ENCODE measurements around the gene JAKMIP1. TPM values are rescaled to one million over a fixed set of nuclear protein-coding genes. Genes with fewer than 3 reads are reported as not detected.

Gene JAKMIP1
- total RNA-seq, 2 experiments from 2014 or later, result 2.0 to 2.1 TPM

- Mint-ChIP-seq H3K4me3 (no peak overlapping the region), H3K27ac (no peak overlapping the region), H3K4me1 (ENCODE audit: low read depth) (no peaks in the 10 kb centered on the region), H3K27me3 (peaks cover 39% of the 10 kb centered on the region), H3K36me3 (ENCODE audit: low read depth) (no peaks in the 10 kb centered on the region), H3K9me3 (no peaks in the 10 kb centered on the region)
- Histone ChIP-seq H3K9me3 (ENCODE audit: control insufficient read depth in 1 of 2, insufficient read depth in 1 of 2, low read length in 2 of 2) (no peaks in the 10 kb centered on the region), H3K4me3 (ENCODE audit: low read length) (no peak overlapping the region), H3K36me3 (ENCODE audit: insufficient read depth, low read length) (no peaks in the 10 kb centered on the region), H3K4me1 (ENCODE audit: insufficient read depth, low read length) (no peaks in the 10 kb centered on the region), H3K27ac (ENCODE audit: low read depth in 1 of 2, low read length in 2 of 2) (no peak overlapping the region), H3K27me3 (ENCODE audit: control insufficient read depth in 1 of 2, insufficient read depth in 2 of 2, low read length in 2 of 2) (no peaks in the 10 kb centered on the region)
- POLR2A ChIA-PET, result no interaction called here
- ATAC-seq (ENCODE audit: poor library complexity) (no peak), DNase-seq (no peak)
- CTCF ChIA-PET, result no interaction called here
- TF ChIP-seq, protein P1, sequence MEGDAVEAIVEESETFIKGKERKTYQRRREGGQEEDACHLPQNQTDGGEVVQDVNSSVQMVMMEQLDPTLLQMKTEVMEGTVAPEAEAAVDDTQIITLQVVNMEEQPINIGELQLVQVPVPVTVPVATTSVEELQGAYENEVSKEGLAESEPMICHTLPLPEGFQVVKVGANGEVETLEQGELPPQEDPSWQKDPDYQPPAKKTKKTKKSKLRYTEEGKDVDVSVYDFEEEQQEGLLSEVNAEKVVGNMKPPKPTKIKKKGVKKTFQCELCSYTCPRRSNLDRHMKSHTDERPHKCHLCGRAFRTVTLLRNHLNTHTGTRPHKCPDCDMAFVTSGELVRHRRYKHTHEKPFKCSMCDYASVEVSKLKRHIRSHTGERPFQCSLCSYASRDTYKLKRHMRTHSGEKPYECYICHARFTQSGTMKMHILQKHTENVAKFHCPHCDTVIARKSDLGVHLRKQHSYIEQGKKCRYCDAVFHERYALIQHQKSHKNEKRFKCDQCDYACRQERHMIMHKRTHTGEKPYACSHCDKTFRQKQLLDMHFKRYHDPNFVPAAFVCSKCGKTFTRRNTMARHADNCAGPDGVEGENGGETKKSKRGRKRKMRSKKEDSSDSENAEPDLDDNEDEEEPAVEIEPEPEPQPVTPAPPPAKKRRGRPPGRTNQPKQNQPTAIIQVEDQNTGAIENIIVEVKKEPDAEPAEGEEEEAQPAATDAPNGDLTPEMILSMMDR (IDR thresholded peaks at IDR 0.05), result no peak
- intact Hi-C loops (cut with DNase I, micrococcal nuclease), result no loop called here
These were observed 188.1 kb downstream of the JAKMIP1 start for GRCh38 chr4:6012200-6012599.

DNA sequence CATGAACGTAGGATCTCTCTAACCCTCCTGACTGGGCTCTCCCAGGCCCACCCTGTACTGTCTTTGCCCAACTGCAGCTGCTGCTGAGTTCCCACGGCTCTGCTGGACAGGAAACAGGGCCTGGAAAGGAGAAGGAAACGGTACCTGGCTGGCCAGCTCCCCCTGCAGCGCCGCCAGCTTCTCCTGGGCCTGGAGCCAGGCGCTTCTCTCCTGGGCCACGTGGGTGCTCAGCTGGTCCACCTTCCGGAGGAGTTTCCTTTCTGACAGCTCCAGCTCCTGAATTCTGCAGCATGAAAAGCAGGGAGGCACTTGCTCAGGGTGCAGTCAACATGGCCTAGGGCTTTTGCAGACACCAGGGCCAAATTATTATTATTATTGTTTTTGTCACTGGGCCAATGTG is 188.7 kb downstream of the JAKMIP1 start:
- H3K27me3 Mint-ChIP-seq, result peaks cover 43% of the 10 kb centered on the region
- ChIA-PET POLR2A (no interaction called here), CTCF (no interaction called here)
- ATAC-seq (ENCODE audit: poor library complexity), result no peak
- Histone ChIP-seq H3K4me3 (ENCODE audit: low read length) (no peak overlapping the region), H3K27ac (ENCODE audit: low read depth in 1 of 2, low read length in 2 of 2) (no peak overlapping the region), H3K36me3 (ENCODE audit: insufficient read depth, low read length) (no peaks in the 10 kb centered on the region), H3K4me1 (ENCODE audit: insufficient read depth, low read length) (no peaks in the 10 kb centered on the region), H3K9me3 (ENCODE audit: control insufficient read depth in 1 of 2, insufficient read depth in 1 of 2, low read length in 2 of 2) (no peaks in the 10 kb centered on the region), H3K27me3 (ENCODE audit: control insufficient read depth in 1 of 2, insufficient read depth in 2 of 2, low read length in 2 of 2) (no peaks in the 10 kb centered on the region)
- H3K36me3 Mint-ChIP-seq (ENCODE audit: low read depth), result no peaks in the 10 kb centered on the region
- H3K4me3 Mint-ChIP-seq, result no peak overlapping the region
- no peak for DNase-seq
- intact Hi-C loops (cut with DNase I, micrococcal nuclease), result no loop called here
- TF ChIP-seq, protein P1 (IDR thresholded peaks at IDR 0.05), result no peak
- H3K4me1 Mint-ChIP-seq (ENCODE audit: low read depth), result no peaks in the 10 kb centered on the region
- H3K9me3 Mint-ChIP-seq, result no peaks in the 10 kb centered on the region
- H3K27ac Mint-ChIP-seq, result no peak overlapping the region

DNA sequence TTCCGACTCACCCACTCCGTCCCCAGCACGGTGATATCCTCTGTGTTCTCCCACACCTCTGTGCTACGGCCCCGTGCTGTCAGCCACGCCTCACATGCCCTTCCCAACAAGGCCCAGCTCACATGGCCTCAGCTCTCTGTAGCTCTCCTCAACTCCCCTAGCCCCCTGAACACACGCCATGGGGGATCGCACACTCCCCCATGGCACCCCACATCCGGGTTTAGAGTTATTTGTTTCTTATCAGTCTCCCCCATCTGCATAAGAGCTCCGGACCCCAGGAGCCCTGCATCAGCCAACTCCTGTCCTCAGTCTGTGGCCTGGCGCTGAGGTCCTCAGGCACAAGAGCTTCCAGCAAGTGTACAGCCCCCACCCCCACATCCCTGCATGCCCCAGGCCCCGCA is 189.1 kb downstream of the JAKMIP1 start:
- ChIA-PET POLR2A (no interaction called here), CTCF (no interaction called here)
- ATAC-seq (ENCODE audit: poor library complexity) (no peak), DNase-seq (no peak)
- H3K27me3 Mint-ChIP-seq, result peaks cover 46% of the 10 kb centered on the region
- no peaks in the 10 kb centered on the region for H3K4me1 Mint-ChIP-seq (ENCODE audit: low read depth)
- no peak overlapping the region for H3K4me3 Mint-ChIP-seq
- H3K36me3 Mint-ChIP-seq (ENCODE audit: low read depth), result no peaks in the 10 kb centered on the region
- no peak overlapping the region for H3K27ac Mint-ChIP-seq
- no peaks in the 10 kb centered on the region for H3K9me3 Mint-ChIP-seq
- intact Hi-C loops (cut with DNase I, micrococcal nuclease), result no loop called here
- Histone ChIP-seq H3K4me1 (ENCODE audit: insufficient read depth, low read length) (no peaks in the 10 kb centered on the region), H3K4me3 (ENCODE audit: low read length) (no peak overlapping the region), H3K36me3 (ENCODE audit: insufficient read depth, low read length) (no peaks in the 10 kb centered on the region), H3K27ac (ENCODE audit: low read depth in 1 of 2, low read length in 2 of 2) (no peak overlapping the region), H3K9me3 (ENCODE audit: control insufficient read depth in 1 of 2, insufficient read depth in 1 of 2, low read length in 2 of 2) (no peaks in the 10 kb centered on the region), H3K27me3 (ENCODE audit: control insufficient read depth in 1 of 2, insufficient read depth in 2 of 2, low read length in 2 of 2) (no peaks in the 10 kb centered on the region)
- TF ChIP-seq, protein P1 (IDR thresholded peaks at IDR 0.05), result no peak
